ENCODE results near the gene DNAJC1.
"Not testable (repeated sequence)": the region's sequence is repeated elsewhere in the genome, so short reads cannot be mapped to it uniquely, and the experiment has no call there.

DNAJC1 gene

GRCh38 chr10:21860718-21861117, 142.8 kb downstream of the DNAJC1 start:
- Histone ChIP-seq H3K4me1 (ENCODE audit: insufficient read depth, low read length) (no peaks in the 10 kb centered on the region), H3K4me3 (ENCODE audit: low read depth in 1 of 2, low read length in 2 of 2) (no peak overlapping the region), H4K20me1 (ENCODE audit: insufficient read depth, low read length) (no peaks in the 10 kb centered on the region), H2AFZ (ENCODE audit: low read depth, low read length) (no peak overlapping the region), H3K27me3 (ENCODE audit: insufficient read depth, low read length, poor library complexity) (no peaks in the 10 kb centered on the region), H3K9ac (ENCODE audit: low read depth, low read length) (no peak overlapping the region), H3K4me2 (ENCODE audit: insufficient read depth, low read length) (no peak overlapping the region), H3K79me2 (ENCODE audit: insufficient read depth, low read length) (no peaks in the 10 kb centered on the region), H3K9me3 (ENCODE audit: insufficient read depth, low read length, severe bottlenecking) (no peaks in the 10 kb centered on the region), H3K36me3 (ENCODE audit: insufficient read depth, low read length) (no peaks in the 10 kb centered on the region), H3K27ac (ENCODE audit: low read length) (no peak overlapping the region)
- DNase-seq (no peak), ATAC-seq (ENCODE audit: insufficient read depth, low read depth) (peak; percentile 62)
- TF ChIP-seq EZH2 (IDR thresholded peaks at IDR 0.05; ENCODE audit: borderline replicate concordance, low read depth, low read length, severe bottlenecking) (no peak), CTCF (IDR thresholded peaks at IDR 0.05; ENCODE audit: borderline replicate concordance, extremely low read depth, low read length, poor library complexity, severe bottlenecking) (no peak)

- Histone ChIP-seq H3K4me1 (ENCODE audit: insufficient read depth, low read length) (no peaks in the 10 kb centered on the region), H4K20me1 (ENCODE audit: insufficient read depth, low read length) (no peaks in the 10 kb centered on the region), H3K79me2 (ENCODE audit: insufficient read depth, low read length) (no peaks in the 10 kb centered on the region), H3K36me3 (ENCODE audit: insufficient read depth, low read length) (no peaks in the 10 kb centered on the region), H3K27me3 (ENCODE audit: insufficient read depth, low read length, poor library complexity) (no peaks in the 10 kb centered on the region), H3K9me3 (ENCODE audit: insufficient read depth, low read length, severe bottlenecking) (no peaks in the 10 kb centered on the region), H3K4me3 (ENCODE audit: low read depth in 1 of 2, low read length in 2 of 2) (no peak overlapping the region), H3K9ac (ENCODE audit: low read depth, low read length) (no peak overlapping the region), H2AFZ (ENCODE audit: low read depth, low read length) (no peak overlapping the region), H3K27ac (ENCODE audit: low read length) (no peak overlapping the region), H3K4me2 (ENCODE audit: insufficient read depth, low read length) (no peak overlapping the region)
- TF ChIP-seq CTCF (IDR thresholded peaks at IDR 0.05; ENCODE audit: borderline replicate concordance, extremely low read depth, low read length, poor library complexity, severe bottlenecking) (no peak), EZH2 (IDR thresholded peaks at IDR 0.05; ENCODE audit: borderline replicate concordance, low read depth, low read length, severe bottlenecking) (no peak)
- DNase-seq (no peak), ATAC-seq (ENCODE audit: insufficient read depth, low read depth) (no peak)
These were observed 145.1 kb downstream of the DNAJC1 start for GRCh38 chr10:21858455-21858854.

GRCh38 chr10:21849607-21850006, 153.9 kb downstream of the DNAJC1 start:
- DNase-seq (no peak), ATAC-seq (ENCODE audit: insufficient read depth, low read depth) (no peak)
- Histone ChIP-seq H4K20me1 (ENCODE audit: insufficient read depth, low read length) (no peaks in the 10 kb centered on the region), H3K36me3 (ENCODE audit: insufficient read depth, low read length) (no peaks in the 10 kb centered on the region), H3K4me1 (ENCODE audit: insufficient read depth, low read length) (no peaks in the 10 kb centered on the region), H3K9me3 (ENCODE audit: insufficient read depth, low read length, severe bottlenecking) (peaks cover 3% of the 10 kb centered on the region), H2AFZ (ENCODE audit: low read depth, low read length) (no peak overlapping the region), H3K27ac (ENCODE audit: low read length) (no peak overlapping the region), H3K27me3 (ENCODE audit: insufficient read depth, low read length, poor library complexity) (no peaks in the 10 kb centered on the region), H3K9ac (ENCODE audit: low read depth, low read length) (no peak overlapping the region), H3K79me2 (ENCODE audit: insufficient read depth, low read length) (no peaks in the 10 kb centered on the region), H3K4me3 (ENCODE audit: low read depth in 1 of 2, low read length in 2 of 2) (no peak overlapping the region), H3K4me2 (ENCODE audit: insufficient read depth, low read length) (no peak overlapping the region)
- TF ChIP-seq EZH2 (IDR thresholded peaks at IDR 0.05; ENCODE audit: borderline replicate concordance, low read depth, low read length, severe bottlenecking) = no peak
- TF ChIP-seq CTCF (IDR thresholded peaks at IDR 0.05; ENCODE audit: borderline replicate concordance, extremely low read depth, low read length, poor library complexity, severe bottlenecking) = no peak

GRCh38 chr10:21843645-21844044, 159.9 kb downstream of the DNAJC1 start:
- no peak overlapping the region for H2AFZ ChIP-seq (ENCODE audit: low read depth, low read length)
- H3K27me3 ChIP-seq (ENCODE audit: insufficient read depth, low read length, poor library complexity) = no peaks in the 10 kb centered on the region
- no peak for TF ChIP-seq EZH2 (IDR thresholded peaks at IDR 0.05; ENCODE audit: borderline replicate concordance, low read depth, low read length, severe bottlenecking)
- no peak for TF ChIP-seq CTCF (IDR thresholded peaks at IDR 0.05; ENCODE audit: borderline replicate concordance, extremely low read depth, low read length, poor library complexity, severe bottlenecking)
- no peak overlapping the region for H3K27ac ChIP-seq (ENCODE audit: low read length)
- H3K36me3 ChIP-seq (ENCODE audit: insufficient read depth, low read length) = no peaks in the 10 kb centered on the region
- ATAC-seq (ENCODE audit: insufficient read depth, low read depth) = no peak
- H4K20me1 ChIP-seq (ENCODE audit: insufficient read depth, low read length) = no peaks in the 10 kb centered on the region
- no peak overlapping the region for H3K9ac ChIP-seq (ENCODE audit: low read depth, low read length)
- DNase-seq = no peak
- H3K4me3 ChIP-seq (ENCODE audit: low read depth in 1 of 2, low read length in 2 of 2) = no peak overlapping the region
- no peaks in the 10 kb centered on the region for H3K79me2 ChIP-seq (ENCODE audit: insufficient read depth, low read length)
- H3K4me1 ChIP-seq (ENCODE audit: insufficient read depth, low read length) = no peaks in the 10 kb centered on the region
- H3K9me3 ChIP-seq (ENCODE audit: insufficient read depth, low read length, severe bottlenecking) = no peaks in the 10 kb centered on the region
- no peak overlapping the region for H3K4me2 ChIP-seq (ENCODE audit: insufficient read depth, low read length)

- not testable (repeated sequence) for H3K79me2 ChIP-seq (ENCODE audit: insufficient read depth, low read length); DNase-seq; H3K36me3 ChIP-seq (ENCODE audit: insufficient read depth, low read length); H3K9ac ChIP-seq (ENCODE audit: low read depth, low read length); H3K4me3 ChIP-seq (ENCODE audit: low read depth in 1 of 2, low read length in 2 of 2); H3K27me3 ChIP-seq (ENCODE audit: insufficient read depth, low read length, poor library complexity); ATAC-seq (ENCODE audit: insufficient read depth, low read depth); H2AFZ ChIP-seq (ENCODE audit: low read depth, low read length); H3K27ac ChIP-seq (ENCODE audit: low read length); H3K4me1 ChIP-seq (ENCODE audit: insufficient read depth, low read length); H3K9me3 ChIP-seq (ENCODE audit: insufficient read depth, low read length, severe bottlenecking); H3K4me2 ChIP-seq (ENCODE audit: insufficient read depth, low read length); H4K20me1 ChIP-seq (ENCODE audit: insufficient read depth, low read length)
These were observed 162.3 kb downstream of the DNAJC1 start for GRCh38 chr10:21841273-21841672.
